ENCODE measurements around the gene TRIP11. TPM values are rescaled to one million over a fixed set of nuclear protein-coding genes. Genes with fewer than 3 reads are reported as not detected.

The TRIP11 gene
- total and polyA plus RNA-seq, 2 experiments from 2014 or later = 24.9 to 52.2 TPM

DNA sequence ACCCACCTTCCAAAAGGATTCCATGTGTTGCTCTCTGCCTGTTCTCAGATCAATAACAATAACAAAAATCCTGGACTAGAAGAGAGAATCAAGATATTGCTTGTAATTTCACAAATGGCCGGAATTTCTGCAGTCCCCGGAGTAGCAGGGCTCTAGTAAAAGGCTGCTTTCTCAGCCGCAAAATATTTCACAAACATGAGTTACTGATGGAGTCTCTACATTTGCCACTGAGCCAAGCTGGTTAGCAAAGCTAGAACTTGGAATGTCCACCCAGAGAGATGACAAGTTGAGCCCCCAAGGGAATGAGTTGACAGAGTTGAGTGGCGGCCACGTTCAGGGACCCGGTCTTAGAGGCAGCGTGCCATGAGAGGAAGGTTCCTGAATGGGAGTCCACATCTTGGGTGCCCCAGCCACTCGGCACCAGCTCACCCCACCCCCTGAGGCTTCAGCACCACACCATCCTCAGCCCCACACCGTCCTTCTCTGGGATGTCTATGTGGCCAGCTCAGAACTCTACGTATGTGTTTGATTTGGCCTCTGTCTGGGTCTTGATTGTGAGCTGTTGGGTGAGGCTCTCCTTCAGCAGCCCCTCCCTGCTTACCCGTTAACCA is 108.3 kb downstream of the TRIP11 start:
- DNase-seq (ENCODE audit: low spot score) (no peak), ATAC-seq (no peak)
- H2AFZ ChIP-seq = no peak overlapping the region
- no peak overlapping the region for H3K27ac ChIP-seq (ENCODE audit: low read depth)
- no peaks in the 10 kb centered on the region for H3F3A ChIP-seq (replicated peaks; ENCODE audit: low read depth)
- H3K9me2 ChIP-seq (ENCODE audit: insufficient read depth) = no peaks in the 10 kb centered on the region
- H3K4me3 ChIP-seq = no peak overlapping the region
- H3K27ac Mint-ChIP-seq = no peak overlapping the region
- H3K79me2 ChIP-seq (replicated peaks; ENCODE audit: insufficient read depth) = no peaks in the 10 kb centered on the region
- H3K9me3 Mint-ChIP-seq = no peaks in the 10 kb centered on the region
- H3K4me1 Mint-ChIP-seq = peaks cover 15% of the 10 kb centered on the region; the same call in 2 of the 3 replicates
- H3K27me3 ChIP-seq (ENCODE audit: insufficient read depth) = no peaks in the 10 kb centered on the region
- H3K4me3 Mint-ChIP-seq = no peak overlapping the region
- H3K4me1 ChIP-seq (ENCODE audit: insufficient read depth) = 0 out of 2 replicates have a peak, but pooled peaks cover 5% of the 10 kb centered on the region
- H3K36me3 Mint-ChIP-seq (ENCODE audit: low read depth) = no peaks in the 10 kb centered on the region
- H3K36me3 ChIP-seq (ENCODE audit: insufficient read depth) = no peaks in the 10 kb centered on the region
- H4K20me1 ChIP-seq (replicated peaks; ENCODE audit: insufficient read depth) = no peaks in the 10 kb centered on the region
- no peaks in the 10 kb centered on the region for H3K27me3 Mint-ChIP-seq (ENCODE audit: insufficient read depth, low read depth, poor library complexity)
- TF ChIP-seq REST (IDR thresholded peaks at IDR 0.05; ENCODE audit: unreplicated experiment) (no peak), EZH2 (IDR thresholded peaks at IDR 0.05; ENCODE audit: low read depth, unreplicated experiment) (no peak), CREB1 (CRISPR knock-in tag; IDR thresholded peaks at IDR 0.05; ENCODE audit: low read depth) (no peak), EZH2phosphoT487 (IDR thresholded peaks at IDR 0.05; ENCODE audit: unreplicated experiment) (no peak), ZNF331 (CRISPR knock-in tag; IDR thresholded peaks at IDR 0.05; ENCODE audit: low read depth) (no peak), ZNF114 (CRISPR knock-in tag; IDR thresholded peaks at IDR 0.05) (no peak), CTCF (conservative IDR thresholded peaks at IDR 0.05; ENCODE audit: low read depth in 2 of 2) (no peak), STAT1 (IDR thresholded peaks at IDR 0.05; ENCODE audit: unreplicated experiment) (no peak), POLR2AphosphoS5 (IDR thresholded peaks at IDR 0.05; ENCODE audit: low read depth) (no peak), JUNB (IDR thresholded peaks at IDR 0.05; ENCODE audit: unreplicated experiment) (no peak), NANOG (IDR thresholded peaks at IDR 0.05; ENCODE audit: borderline replicate concordance) (no peak)
- TF ChIP-seq, protein P1, sequence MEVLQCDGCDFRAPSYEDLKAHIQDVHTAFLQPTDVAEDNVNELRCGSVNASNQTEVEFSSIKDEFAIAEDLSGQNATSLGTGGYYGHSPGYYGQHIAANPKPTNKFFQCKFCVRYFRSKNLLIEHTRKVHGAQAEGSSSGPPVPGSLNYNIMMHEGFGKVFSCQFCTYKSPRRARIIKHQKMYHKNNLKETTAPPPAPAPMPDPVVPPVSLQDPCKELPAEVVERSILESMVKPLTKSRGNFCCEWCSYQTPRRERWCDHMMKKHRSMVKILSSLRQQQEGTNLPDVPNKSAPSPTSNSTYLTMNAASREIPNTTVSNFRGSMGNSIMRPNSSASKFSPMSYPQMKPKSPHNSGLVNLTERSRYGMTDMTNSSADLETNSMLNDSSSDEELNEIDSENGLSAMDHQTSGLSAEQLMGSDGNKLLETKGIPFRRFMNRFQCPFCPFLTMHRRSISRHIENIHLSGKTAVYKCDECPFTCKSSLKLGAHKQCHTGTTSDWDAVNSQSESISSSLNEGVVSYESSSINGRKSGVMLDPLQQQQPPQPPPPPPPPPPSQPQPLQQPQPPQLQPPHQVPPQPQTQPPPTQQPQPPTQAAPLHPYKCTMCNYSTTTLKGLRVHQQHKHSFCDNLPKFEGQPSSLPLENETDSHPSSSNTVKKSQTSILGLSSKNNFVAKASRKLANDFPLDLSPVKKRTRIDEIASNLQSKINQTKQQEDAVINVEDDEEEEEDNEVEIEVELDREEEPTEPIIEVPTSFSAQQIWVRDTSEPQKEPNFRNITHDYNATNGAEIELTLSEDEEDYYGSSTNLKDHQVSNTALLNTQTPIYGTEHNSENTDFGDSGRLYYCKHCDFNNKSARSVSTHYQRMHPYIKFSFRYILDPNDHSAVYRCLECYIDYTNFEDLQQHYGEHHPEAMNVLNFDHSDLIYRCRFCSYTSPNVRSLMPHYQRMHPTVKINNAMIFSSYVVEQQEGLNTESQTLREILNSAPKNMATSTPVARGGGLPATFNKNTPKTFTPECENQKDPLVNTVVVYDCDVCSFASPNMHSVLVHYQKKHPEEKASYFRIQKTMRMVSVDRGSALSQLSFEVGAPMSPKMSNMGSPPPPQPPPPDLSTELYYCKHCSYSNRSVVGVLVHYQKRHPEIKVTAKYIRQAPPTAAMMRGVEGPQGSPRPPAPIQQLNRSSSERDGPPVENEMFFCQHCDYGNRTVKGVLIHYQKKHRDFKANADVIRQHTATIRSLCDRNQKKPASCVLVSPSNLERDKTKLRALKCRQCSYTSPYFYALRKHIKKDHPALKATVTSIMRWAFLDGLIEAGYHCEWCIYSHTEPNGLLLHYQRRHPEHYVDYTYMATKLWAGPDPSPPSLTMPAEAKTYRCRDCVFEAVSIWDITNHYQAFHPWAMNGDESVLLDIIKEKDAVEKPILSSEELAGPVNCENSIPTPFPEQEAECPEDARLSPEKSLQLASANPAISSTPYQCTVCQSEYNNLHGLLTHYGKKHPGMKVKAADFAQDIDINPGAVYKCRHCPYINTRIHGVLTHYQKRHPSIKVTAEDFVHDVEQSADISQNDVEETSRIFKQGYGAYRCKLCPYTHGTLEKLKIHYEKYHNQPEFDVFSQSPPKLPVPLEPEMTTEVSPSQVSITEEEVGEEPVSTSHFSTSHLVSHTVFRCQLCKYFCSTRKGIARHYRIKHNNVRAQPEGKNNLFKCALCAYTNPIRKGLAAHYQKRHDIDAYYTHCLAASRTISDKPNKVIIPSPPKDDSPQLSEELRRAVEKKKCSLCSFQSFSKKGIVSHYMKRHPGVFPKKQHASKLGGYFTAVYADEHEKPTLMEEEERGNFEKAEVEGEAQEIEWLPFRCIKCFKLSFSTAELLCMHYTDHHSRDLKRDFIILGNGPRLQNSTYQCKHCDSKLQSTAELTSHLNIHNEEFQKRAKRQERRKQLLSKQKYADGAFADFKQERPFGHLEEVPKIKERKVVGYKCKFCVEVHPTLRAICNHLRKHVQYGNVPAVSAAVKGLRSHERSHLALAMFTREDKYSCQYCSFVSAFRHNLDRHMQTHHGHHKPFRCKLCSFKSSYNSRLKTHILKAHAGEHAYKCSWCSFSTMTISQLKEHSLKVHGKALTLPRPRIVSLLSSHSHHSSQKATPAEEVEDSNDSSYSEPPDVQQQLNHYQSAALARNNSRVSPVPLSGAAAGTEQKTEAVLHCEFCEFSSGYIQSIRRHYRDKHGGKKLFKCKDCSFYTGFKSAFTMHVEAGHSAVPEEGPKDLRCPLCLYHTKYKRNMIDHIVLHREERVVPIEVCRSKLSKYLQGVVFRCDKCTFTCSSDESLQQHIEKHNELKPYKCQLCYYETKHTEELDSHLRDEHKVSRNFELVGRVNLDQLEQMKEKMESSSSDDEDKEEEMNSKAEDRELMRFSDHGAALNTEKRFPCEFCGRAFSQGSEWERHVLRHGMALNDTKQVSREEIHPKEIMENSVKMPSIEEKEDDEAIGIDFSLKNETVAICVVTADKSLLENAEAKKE (CRISPR knock-in tag; IDR thresholded peaks at IDR 0.05) = no peak
- TF ChIP-seq, protein P2, sequence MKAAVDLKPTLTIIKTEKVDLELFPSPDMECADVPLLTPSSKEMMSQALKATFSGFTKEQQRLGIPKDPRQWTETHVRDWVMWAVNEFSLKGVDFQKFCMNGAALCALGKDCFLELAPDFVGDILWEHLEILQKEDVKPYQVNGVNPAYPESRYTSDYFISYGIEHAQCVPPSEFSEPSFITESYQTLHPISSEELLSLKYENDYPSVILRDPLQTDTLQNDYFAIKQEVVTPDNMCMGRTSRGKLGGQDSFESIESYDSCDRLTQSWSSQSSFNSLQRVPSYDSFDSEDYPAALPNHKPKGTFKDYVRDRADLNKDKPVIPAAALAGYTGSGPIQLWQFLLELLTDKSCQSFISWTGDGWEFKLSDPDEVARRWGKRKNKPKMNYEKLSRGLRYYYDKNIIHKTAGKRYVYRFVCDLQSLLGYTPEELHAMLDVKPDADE (IDR thresholded peaks at IDR 0.05) = no peak
- H3K4me2 ChIP-seq = no peak overlapping the region

Data from GM23338 (cell line).